TTC549 (cell line): ENCODE data around the gene LRP10.

Source experiments
- FAIRE-seq: peaks from 2 replicates; lab custom pipeline; 2012; peaks lifted over from hg19 to GRCh38; lab: Jason Lieb, UNC

The LRP10 gene

DNA sequence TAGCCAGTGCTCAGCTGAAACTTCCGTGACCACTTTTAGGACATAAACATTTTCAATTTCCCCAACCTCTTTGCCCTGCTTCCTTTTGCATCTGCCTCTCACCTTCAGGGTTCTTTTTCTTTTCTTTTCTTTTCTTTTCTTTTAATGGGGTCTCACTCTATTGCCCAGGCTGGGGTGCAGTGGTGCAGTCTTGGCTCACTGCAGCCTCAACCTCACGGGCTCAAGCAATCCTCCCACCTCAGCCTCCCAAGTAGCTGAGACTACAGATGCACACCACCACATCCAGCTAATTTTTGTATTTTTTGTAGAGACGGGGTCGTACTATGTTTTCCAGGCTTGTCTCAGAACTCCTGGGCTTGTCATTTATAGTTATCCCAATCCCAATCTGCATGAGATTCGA lies 4.7 kb upstream of the LRP10 start:
- no peak for FAIRE-seq

DNA sequence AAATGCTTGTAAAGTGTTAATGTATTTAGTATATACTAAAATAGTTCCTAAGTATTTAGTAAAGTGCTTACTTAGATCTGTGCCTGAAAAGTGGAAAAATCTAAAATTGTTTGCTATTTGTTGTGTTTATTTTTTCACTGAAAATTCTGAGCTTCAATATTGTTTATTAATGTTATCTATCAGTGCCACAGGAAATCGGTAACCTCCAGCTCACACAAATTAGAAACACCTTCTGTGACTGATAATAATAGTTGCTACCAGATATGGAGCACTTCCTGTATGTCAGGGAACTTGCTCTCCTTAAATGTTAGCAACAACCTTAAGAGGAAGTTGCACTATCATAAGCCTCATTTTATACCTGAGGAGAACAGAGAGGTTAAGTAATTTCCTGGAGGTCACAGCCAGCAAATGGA lies 723 bp upstream of the LRP10 start:
- FAIRE-seq, result no peak

DNA sequence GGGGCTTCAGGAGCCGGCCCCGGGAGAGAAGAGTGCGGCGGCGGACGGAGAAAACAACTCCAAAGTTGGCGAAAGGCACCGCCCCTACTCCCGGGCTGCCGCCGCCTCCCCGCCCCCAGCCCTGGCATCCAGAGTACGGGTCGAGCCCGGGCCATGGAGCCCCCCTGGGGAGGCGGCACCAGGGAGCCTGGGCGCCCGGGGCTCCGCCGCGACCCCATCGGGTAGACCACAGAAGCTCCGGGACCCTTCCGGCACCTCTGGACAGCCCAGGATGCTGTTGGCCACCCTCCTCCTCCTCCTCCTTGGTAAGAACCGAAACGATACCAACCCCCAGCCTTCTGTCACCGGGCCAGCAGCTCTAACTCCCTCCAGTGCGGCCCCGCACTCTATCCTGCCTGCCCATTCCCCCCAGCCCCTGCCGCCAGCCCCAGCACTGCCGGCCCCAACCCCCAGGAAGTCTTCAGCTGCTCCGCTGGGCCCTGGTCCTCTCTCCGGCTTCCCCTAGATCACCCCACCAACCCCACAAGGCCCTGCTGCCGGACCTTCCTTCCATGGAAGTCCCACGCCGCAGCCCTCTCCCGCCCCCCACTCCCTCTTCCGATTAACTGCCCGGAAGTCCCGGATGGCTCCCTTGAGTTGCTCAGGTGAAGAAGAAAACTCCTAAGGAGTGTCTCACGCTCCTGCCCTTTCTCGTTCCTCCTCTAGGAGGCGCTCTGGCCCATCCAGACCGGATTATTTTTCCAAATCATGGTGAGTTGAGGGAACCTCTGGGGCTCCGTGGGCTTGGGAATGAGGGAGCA lies 693 bp downstream of the LRP10 start:
- FAIRE-seq, result no peak

DNA sequence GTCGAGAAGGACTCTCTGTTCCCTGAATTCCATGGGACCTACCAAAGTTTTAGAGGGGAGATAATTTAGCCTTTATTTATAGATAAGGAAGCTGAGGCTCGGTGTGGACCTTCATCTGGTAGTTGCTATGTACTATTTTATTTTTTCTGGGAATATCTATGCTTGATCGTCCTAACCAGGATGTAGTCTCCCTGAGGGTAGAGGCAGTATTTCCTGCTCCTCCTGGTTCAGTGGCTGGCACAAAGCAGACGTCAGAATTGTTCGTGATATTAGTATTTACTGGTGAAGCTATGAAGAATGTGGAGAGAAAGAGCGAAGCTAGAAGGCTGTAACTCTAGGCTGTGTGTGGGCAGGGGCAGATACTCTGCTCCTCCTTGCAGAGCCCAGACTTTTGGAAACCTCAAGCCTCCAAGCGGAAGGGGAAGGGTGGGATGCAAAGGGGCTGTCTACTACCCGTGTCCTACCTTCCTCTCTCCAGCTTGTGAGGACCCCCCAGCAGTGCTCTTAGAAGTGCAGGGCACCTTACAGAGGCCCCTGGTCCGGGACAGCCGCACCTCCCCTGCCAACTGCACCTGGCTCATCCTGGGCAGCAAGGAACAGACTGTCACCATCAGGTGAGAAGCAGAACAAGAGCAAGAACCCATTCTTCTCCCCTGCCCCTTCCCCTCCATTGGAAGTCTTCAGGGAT lies 1.4 kb downstream of the LRP10 start:
- FAIRE-seq, result no peak

DNA sequence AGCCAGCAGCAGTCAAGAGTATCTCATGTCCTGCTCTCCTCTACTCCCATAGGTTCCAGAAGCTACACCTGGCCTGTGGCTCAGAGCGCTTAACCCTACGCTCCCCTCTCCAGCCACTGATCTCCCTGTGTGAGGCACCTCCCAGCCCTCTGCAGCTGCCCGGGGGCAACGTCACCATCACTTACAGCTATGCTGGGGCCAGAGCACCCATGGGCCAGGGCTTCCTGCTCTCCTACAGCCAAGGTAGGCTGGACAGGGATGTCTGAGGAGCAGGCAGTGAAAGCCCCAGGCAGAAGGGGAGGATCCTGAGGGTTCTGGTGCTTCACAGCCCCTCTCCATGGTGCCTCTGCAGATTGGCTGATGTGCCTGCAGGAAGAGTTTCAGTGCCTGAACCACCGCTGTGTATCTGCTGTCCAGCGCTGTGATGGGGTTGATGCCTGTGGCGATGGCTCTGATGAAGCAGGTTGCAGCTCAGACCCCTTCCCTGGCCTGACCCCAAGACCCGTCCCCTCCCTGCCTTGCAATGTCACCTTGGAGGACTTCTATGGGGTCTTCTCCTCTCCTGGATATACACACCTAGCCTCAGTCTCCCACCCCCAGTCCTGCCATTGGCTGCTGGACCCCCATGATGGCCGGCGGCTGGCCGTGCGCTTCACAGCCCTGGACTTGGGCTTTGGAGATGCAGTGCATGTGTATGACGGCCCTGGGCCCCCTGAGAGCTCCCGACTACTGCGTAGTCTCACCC lies 3.6 kb downstream of the LRP10 start:
- no peak for FAIRE-seq

DNA sequence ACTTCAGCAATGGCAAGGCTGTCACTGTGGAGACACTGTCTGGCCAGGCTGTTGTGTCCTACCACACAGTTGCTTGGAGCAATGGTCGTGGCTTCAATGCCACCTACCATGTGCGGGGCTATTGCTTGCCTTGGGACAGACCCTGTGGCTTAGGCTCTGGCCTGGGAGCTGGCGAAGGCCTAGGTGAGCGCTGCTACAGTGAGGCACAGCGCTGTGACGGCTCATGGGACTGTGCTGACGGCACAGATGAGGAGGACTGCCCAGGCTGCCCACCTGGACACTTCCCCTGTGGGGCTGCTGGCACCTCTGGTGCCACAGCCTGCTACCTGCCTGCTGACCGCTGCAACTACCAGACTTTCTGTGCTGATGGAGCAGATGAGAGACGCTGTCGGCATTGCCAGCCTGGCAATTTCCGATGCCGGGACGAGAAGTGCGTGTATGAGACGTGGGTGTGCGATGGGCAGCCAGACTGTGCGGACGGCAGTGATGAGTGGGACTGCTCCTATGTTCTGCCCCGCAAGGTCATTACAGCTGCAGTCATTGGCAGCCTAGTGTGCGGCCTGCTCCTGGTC lies 4.3 kb downstream of the LRP10 start:
- FAIRE-seq, result no peak

- FAIRE-seq, result no peak
Observed at GRCh38 chr14:22877000-22877501, 5.5 kb downstream of the LRP10 start.

GRCh38 chr14:22878271-22879246 lies 7.0 kb downstream of the LRP10 start:
- no peak for FAIRE-seq

DNA sequence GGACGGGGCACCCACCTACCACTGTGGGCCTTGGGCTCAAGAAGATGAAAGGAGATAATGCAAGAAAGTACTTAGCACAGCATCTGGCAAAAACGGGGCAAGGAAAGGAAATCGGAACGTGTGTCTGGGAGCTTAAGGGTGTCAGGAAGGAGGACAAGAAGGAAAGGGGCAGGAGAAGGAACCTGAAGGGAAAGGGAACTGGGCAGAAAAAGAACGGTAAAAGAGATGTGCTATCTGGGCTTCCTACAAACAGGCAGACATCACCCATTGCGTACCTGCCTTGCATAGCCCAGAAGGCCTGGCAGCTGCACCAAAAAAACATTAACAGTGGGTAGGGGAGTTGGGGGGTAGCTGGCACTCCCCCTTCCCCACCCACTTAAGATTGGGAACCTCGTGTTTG lies 10.5 kb downstream of the LRP10 start:
- no peak for FAIRE-seq

DNA sequence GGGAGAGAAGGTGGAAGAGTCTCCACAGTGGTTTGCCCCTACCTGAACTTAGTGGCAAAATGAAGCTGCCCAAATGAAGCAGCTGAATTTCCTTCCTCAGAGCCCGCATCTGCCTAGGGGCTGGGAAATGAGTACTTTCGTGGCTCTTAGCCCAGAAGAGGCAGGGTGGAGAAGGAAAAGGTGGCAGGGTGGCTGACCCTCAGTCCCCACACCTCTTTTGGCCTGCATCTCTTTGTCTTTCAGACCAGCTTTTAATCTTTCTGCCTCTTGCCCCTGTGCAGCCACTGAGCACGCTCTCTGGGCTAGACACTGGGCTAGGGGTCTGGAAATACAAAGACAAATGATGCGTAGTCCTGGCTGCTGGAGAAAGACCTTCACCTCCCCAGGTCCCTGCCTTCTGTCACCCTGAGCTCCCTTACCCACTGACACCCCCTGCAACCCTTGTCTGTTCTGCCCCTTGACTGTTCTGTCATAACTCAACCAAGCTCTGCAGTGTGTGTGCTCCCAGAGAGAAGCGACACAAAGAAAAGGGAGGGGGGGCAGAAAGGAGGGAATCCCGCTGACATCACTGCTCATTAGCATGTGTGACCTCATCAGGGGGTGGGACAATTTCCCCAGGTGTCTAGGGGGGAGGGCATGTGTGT lies 11.1 kb downstream of the LRP10 start:
- FAIRE-seq, result no peak

- FAIRE-seq, result no peak
Observed at GRCh38 chr14:22883173-22883976, 11.8 kb downstream of the LRP10 start, which contains the start of gene REM2. REM2 (plus strand) TSS chr14:22883222; CDS start chr14:22883288, 66 bp downstream.

DNA sequence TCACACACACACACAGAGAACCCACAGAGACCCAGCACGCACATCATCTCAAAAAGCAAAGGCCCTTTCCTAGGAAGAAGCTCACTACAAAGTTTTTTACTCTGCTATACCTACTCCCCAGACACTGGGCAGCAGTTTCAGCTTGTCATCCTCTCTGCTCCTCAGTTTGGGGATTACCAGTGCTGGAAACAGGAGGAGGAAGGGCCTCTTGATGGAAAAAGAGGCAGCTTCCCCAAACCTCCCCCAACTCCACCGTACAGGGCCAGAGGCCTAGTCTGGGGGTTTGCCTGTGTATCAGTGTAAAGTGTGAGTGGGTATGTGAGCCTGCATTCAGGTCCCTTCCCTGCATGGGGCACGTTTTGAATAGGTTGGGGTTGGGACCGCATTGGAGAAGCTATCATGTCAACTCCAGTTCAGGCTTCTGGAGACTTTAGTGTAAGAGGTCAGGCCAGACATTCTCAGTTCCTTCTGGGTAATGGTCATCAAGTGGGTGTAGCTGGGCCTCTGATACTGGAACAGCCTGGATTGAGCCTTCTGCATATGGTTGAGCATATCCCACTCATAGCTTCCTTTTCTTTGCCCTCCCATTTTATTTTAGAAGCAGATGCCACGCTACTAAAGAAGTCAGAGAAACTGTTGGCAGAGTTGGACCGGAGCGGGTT lies 12.7 kb downstream of the LRP10 start:
- no peak for FAIRE-seq

DNA sequence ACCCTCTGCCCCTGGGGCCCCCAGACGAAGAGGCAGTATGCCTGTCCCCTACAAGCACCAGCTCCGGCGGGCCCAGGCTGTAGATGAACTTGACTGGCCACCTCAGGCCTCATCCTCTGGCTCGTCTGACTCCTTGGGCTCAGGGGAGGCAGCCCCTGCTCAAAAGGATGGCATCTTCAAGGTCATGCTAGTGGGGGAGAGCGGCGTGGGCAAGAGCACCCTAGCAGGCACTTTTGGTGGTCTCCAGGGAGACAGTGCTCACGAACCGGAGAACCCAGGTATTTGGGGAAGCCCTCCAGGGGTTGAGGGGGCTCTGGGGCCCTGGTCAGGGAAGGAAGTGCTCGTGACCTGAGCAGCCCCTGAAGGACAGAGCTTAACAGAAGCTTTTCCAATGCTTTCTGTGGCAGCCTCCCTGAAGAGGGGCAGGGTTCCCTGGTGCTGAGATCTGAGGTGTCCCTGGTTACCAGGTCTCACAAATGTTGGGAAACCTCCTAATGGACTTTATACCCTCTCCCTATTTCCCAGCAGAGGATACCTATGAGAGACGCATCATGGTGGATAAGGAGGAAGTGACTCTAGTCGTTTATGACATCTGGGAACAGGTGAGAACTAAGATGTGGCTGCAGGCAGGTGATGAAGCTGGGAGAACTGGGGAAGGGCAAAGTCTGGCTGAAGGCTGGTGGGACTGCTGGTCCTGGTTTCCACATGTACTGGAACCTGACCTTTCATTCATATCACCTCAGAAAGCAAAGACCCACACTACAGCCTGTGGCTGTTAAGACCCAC lies 13.4 kb downstream of the LRP10 start:
- FAIRE-seq, result no peak

DNA sequence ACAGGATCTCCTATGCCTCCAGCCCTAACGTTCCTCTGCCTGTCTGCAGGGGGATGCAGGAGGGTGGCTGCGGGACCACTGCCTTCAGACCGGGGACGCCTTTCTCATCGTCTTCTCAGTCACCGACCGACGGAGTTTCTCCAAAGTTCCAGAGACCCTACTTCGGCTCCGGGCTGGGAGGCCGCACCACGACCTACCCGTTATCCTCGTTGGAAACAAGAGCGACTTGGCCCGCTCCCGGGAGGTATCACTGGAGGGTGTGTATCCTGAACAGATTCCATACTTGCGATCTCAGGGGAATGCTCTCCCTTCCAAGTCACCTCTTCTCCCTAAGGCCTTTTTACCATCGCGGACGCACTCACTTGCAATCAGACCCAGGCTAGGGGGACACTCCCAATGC lies 14.4 kb downstream of the LRP10 start:
- FAIRE-seq, result no peak

DNA sequence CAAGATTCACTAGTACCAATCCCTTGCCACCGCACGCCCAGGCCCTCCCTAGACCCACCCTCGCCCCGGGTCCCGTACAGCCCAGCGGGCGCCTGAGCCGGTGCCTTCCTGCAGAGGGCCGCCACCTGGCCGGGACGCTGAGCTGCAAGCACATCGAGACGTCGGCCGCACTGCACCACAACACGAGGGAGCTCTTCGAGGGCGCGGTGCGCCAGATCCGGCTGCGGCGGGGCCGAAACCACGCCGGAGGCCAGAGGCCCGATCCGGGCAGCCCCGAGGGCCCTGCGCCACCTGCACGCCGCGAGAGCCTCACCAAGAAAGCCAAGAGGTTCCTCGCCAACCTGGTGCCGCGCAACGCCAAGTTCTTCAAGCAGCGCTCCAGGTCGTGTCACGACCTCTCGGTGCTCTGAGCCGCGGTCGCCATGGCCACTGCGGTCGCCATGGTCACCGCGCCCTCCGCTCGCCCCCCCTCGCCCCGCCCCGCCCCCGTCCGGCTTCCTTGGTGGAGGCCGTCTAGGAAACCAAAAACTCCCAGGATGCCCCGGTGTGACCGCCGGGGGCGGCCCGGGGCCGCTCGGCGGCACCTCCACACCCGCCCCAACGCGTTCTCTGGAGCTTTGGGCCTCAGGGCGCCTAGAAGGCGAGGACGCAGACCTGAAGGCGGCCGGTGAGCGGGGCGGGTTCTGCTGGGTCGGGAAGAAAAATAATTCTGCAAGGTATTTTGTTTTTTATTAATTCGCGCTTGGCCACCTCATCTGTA lies 15.1 kb downstream of the LRP10 start:
- no peak for FAIRE-seq

DNA sequence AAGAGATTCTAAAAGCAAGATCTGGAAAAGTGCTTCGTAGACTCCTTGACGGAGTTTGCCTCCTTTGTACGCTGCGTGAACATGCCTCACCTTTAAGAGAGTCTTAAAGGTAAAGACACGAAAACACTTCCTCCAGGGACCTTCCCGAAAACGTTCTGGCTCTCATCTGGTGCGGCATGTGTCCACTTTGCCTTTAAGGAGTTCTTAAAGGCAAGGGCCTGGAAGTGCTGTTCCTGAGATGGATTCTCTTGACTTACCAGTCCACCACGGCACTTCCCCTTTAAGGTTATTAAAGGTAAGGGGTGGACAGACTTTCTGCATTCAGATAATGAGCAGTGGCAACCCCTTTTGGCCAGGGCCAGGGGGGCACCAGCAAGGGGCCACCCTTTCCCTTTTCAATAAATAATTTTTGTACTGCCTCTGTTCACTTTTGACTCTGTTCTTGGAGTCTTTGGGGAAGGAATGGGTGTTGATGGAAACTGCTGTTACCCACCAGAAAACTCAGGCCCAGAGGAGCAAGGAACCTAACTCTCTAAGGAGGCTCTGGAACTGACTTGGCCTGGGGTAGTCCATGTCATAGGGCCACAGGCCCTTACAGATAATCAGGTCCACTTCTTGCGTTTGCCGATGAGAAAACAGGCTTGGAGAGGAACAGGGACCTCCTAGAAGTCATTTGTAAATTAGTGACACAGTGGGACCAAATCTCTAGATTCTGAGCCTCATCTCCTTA lies 15.9 kb downstream of the LRP10 start:
- no peak for FAIRE-seq

DNA sequence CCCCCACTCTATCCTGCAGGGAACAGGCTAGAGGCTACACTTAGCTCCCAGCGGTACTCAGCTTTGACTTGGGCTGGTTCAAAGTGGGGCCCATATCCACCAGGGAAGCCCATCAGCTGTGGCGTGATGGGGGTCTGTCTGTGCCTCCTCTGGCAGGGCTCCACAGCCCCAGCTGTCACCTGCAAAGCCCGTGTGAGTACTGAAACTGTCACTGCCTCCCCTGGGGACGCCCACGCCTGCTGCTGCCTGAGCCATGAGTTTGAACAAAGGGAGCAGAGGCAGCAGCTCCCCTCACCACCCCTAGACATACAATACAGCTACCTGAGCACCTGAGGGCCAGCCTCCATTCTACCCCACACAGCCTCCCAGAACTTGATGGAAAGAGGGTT lies 16.4 kb downstream of the LRP10 start:
- FAIRE-seq, result no peak
